Hematopoietic multipotent progenitor cell treated with erythropoietin and hydrocortisone succinate and interleukin-3 and kit ligand, for 6 days (in vitro differentiated cells): ENCODE measurements around the gene MGAT4C.
"Not testable (repeated sequence)": the region's sequence is repeated elsewhere in the genome, so short reads cannot be mapped to it uniquely, and the experiment has no call there.

Experiments
- DNase-seq: peaks from one replicate; pipeline ENCODE4 v3.0.0-alpha.2; 2015

Gene MGAT4C

DNA sequence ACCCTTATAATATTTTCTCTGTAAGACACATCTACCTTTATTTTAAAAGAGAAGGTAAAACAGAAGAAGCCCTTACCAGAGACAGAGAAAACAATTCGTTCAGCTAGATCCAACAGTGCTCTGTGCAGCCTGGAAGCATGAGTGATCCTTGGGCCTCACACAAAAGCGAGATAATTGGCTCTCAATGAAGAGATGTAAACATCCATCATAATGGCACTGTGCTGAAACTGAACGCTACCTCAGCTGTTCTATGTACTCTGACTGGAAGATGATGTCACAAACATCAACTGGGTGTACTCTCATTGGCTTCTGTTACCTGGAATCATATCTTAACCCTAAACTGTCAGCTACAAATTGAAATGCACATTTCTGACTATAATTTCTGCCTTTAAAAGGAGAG, at the start of gene MGAT4C:
Gene MGAT4C, minus strand, starts transcription at position 229 of the 400 bp plus-strand sequence.
- DNase-seq = no peak

DNA sequence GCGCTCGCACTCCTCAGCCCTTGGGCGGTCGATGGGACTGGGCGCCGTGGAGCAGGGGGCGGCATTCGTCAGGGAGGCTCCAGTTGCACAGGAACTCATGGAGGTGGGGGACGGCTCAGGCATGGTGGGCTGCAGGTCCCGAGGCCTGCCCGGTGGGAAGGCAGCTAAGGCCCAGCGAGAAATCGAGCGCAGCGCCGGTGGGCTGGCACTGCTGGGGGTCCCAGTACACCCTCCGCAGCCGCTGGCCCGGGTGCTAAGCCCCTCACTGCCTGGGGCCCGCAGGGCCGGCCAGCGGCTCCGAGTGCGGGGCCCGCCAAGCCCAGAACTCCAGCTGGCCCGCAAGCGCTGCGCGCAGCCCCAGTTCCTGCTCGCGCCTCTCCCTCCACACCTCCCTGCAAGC, 40.2 kb upstream of the MGAT4C start:
- DNase-seq = not testable (repeated sequence)

DNA sequence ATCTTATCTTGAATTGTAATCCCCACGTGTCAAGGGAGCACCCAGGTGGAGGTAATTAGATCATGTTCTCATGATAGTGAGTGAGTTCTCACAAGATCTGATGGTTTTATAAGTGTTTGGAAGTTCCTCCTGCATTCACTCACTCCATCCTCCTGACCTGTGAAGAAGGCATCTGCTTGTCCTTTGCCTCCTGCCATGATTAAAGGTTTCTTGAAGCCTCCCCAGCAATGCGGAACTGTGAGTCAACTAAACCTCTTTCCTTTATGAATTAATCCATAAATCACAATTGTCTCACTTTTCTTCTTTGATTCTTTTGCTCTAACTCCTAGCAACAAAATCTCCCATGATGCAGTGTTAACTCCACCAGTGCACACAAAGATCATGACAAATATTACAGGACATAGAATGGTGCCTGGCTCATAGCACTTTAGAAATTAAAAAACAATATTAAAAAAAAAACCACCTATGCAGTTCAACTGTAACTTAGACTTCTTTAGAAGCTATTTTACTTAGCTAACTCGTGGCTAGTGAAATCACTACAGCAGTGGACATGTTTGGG, 37.6 kb upstream of the MGAT4C start:
- no peak for DNase-seq

DNA sequence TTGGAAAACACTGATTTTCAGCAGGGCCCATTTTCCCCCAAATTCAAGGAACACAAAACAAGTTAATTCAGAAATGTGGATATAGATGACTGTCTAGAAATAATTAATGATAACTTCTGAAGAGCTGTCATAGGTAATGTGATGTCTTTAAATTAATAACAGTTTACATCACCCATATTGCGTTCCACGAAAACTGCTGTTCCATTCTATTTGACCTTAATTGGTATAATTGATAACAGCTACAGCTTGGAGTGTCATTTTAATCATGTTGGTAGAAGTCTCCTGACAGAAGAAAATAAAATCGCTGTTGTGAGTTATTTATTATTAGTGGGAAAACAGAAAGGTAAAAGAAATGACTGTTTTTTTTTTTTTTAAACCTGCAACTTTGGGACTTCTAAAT, 36.3 kb upstream of the MGAT4C start:
- no peak for DNase-seq

DNA sequence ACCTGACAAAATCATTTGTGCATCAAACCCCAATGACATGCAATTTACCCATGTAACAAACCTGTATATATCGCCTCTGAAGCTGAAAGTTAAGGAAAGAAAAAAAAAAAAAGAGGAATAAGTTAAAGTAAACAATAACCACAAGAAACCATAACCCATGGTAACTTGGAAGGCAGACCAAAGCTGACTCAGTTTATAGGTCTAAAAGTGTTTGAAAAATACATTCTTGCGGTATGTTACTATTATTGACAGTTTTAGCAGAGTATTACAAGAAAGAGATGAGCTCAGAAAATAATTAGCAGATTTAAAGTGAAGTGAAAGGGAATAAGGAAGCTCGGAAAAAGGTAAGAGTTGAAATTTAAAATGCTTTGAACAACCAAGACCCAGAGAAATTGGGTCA, 34.4 kb upstream of the MGAT4C start:
- DNase-seq = no peak

DNA sequence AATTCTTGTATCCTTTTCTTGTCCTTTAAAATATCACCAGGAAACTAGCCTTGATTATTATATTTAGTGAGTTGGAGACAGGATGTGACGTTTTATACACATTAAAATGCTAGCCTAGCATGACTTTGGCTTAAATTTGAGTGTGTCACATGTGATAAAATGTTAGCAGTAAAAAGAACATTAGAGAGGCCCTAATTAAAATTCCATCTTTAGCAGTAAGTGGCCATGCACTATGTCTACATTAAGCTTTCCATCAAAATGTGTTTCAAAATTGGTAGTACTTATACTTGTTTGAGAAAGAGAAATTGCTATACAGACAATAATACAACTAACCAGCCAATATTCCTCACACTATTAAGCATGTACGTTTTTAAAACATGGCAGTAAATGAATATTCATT, 29.9 kb upstream of the MGAT4C start:
- no peak for DNase-seq

DNA sequence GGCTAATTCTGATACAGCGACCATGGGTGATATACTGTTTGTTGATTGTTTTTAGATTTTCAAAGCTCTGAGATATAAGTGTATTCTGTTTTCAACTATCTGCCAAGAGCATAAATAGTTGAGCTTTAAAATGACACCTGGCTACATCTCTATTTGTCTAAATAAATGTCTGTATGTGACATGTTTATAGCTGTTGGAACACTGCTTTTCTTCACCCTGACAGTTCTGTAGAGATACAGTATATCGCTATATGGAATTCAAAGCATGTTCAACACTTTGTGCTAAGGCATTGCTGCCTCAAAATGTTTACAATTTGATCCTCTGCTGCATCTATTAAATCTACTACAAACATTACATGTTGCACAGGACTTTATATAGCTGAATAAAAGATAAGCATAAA, 27.4 kb upstream of the MGAT4C start:
- no peak for DNase-seq

DNA sequence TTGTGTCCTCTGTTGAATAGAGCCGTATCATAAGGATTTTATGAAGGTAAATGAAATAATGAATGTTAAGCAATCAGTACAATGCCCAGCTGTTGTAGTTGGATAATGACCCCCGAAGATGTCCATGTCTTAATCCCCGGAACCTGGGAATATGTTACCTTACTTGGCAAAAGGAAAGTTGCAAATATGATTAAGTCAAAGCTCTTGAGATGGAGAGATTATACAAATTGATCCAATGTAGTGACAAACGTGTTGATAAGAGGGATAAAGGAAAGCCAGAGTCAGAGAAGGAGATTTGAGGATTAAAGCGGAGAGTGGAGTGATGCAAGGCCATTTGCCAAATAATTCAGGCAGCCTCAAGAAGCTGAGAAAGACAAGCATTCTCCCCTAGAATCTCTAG, 19.2 kb upstream of the MGAT4C start:
- no peak for DNase-seq

DNA sequence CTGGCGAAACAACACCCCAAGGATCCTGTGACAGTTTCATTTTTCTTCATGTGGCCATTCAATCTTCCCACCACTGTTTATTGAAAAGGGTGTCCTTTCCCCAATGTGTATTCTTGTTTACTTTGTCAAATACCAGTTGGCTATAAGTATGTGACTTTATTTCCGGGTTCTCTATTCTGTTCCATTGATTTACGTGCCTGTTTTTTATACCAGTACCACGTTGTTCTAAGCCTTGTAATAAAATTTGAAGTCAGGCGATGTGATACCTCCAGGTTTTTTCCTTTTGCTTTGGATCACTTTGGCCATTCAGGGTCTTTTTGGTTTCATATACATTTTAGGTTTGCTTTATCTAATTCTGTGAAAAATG, 9.1 kb upstream of the MGAT4C start:
- DNase-seq = no peak

DNA sequence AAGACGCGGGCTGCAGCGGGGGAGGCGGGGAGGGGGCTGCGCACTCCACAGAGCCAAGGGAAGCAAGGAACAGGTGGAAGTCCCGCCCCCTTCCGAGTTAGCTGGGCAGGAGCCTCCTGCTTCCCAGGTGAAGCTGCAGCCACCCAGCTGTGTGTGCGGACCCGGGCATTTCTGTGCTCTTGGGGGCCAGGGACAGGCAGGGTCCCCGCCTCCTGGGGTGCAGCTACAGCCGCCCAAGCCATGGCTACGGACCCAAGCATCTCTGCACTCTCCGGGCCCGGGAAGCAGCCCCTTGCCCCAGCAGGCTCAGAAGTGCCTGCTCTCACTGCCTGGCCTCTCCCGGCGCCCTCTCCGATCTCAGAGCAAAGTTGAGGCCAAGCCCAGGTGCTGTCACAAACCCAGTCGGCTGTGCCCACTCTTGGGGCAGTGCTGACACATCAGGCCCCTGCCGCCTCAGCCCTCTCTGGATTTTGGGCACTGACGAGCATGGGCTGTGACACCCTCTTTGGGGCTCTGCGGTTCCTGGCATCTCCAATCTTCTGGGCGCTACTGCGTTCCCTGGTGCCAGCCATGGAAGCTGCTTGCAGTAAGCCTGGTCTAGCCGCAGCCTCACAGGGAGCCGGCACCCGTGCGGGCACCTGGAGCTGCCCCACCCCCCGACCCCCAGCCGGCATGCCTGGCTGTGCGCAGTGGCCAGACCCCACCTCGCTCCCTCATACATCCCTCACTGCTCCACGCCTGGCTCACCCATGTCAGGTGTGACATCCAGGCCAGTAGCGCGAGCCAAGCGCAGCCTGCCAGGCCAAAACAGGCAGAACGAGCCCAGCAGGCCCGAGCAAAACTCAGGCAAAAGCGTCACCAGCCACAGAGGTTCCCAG, 8.5 kb upstream of the MGAT4C start:
- DNase-seq = no peak

DNA sequence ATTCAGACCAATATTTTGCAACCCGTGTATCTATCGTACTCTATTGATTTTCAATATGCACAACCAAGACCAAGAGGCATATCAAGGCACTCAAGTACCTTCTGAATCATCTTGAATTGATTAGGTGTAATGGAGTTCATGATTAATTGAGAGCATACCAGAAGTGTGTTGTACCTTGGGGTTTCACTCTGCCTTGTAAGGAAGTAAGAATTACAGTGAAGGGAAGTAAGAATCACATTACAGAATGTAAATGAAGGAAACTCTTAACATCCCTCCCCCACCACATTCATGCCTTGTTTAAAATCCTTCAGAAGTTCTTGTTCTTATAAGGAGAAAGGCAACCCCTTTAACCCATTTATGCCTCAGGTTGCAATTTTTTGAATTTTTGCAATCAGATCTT, 5.4 kb upstream of the MGAT4C start:
- DNase-seq = no peak

DNA sequence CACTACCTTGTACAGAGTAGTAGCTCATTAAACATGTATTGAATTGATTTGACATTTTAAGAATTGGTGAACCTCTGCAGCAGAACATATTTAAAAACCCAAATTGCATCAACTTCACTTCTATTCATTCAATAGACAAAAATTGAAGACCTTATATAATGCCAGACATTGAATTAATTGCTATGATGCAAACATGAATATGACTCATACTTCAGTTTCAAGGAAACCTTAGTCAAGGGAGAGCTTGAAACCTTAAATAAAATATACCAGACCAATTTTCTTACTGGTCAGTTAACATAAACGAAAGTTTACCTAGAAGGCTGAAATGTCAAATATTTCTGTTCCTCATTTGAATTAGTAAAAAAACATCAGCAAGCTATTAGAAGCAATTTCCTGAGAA, 5.0 kb upstream of the MGAT4C start:
- no peak for DNase-seq

DNA sequence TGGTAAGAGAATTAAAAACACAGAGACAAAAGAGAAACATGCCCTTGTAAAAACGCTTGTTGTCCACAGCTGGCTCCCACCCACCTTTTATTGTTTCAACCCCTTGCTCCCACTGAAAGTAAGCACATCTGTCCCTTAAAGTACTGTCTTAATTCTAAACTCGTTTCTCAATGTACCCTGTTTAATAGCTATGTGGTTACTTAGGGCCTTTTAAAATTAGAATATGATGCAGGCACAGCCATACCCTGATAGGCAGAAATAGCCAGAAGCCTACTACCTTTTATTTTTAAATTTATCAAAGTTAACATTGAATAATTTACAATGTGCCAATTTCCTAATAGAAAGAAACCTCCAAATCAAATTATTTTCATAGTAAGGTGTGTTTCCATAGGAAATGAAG, 4.0 kb upstream of the MGAT4C start:
- DNase-seq = no peak

DNA sequence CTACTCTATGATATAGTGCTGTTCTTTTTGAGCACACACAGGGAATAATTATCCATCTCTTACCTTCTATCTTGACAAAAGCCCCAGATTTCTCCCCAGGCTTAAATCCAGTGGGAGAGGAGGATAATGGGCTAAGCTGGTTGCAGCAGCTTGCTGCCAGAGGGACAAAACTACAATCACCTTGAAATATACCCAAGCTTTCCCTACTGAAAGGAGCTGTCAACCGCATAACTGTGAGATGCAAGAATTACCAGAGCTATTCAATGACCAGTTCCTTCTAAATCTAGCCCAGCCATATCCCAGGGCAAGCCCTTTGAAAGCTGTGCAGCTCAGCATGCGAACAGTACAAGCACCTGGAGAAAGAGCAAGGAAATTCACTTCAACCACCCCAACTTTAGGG, 943 bp upstream of the MGAT4C start:
- DNase-seq = no peak

DNA sequence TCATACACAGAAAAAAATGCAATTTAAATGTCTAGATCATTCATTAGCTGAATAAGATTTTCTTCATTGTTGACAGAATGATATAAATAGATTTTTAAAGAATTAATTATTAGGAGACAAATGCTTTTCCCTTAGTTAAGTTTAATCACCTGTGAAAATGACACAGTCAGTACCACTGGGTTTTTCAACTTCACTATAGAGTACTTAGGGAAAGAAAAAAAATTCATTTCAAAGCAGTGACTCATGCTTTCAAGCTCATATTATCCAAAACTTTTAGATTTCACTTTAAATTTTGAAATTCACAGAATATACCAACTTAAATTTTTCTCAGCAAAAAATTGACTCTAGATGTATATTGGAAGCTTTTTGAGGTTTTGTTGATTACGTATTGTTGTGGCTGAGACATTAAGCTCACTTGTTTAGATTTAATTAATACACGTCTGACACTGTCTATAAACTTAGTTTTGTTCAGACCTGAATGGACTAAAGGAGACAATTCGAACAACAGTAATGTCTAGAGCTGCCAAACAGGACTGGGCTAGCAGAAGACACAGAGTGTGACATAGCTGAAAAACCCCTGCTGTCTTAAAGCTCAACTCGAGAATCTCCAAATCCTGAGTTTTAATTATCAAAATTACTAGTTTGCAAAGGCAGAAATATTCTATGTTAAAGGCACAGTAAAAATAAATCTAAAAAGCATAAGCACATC, 1.6 kb downstream of the MGAT4C start:
- DNase-seq = no peak

DNA sequence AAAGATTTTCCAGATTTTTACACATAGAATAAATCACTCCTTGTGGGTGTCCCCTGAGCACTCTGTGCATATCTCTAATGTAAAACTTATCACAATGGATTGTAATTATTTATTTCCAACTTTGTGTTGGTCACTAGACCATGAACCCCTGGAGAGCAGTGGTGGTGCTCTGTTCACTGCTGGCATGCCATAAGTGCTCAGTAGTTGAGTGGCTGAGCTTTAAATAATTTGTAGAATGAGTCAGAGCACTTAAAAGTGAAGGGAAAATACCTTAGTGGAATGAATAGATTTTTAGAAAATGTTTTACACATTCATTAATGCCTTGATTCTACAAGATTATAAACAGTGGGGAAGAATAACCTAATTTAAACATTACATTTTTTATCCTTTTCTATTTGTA, 6.3 kb downstream of the MGAT4C start:
- DNase-seq = no peak

DNA sequence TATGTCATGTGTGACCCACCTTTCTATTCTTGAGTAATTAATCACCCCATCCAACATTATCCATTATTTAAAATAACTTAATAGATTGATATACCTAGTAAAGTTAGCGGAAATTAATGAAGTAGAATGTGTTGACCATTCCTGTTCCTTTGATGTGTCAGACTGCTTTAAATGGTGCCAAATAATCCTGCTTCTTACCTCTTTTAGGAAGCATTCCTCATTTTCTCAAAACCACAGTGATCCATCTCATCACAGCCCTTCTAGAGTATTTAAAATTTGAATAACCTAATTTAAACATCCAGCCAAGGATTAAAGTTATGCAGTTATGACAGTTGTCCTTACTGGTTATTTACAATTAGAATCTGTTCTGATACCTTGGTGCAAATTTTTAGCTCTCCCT, 6.9 kb downstream of the MGAT4C start:
- no peak for DNase-seq

DNA sequence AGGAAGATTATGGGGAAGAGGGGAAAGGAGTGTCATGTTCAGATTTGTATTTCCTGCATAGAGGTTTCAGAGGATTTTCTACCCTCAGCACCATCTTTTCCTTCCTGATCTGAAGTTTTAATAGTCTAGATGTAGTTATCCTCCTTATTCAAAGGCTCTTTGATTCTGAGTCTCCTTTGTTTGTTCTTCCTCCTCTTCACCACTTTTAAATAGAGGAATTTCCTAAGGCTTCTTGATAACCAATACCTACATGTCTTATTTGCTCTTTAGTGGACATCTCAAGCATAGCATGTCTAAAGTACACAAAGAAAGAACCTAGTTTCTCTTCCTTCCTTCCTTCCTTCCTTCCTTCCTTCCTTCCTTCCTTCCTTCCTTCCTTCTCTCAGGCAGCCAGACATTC, 8.3 kb downstream of the MGAT4C start:
- DNase-seq = no peak

DNA sequence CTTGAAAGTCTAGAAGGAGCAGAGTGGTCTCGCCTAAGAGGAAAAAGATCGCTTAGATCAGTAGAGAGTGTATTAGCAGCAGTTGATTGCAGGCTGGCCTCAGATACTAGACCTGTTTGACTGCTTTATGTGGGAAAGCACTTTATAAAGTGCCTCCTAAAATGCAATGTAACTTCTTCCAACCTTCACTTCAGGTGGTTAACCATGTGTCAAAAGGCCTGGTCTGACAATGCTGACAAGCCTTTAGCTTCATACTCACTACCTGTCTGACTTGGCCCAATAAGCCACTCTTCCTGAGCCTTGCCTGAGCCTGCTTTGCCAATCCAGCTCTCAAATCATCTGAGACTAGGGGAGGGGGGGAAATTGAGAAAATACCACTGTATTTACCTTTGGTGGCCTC, 14.6 kb downstream of the MGAT4C start:
- DNase-seq = no peak

DNA sequence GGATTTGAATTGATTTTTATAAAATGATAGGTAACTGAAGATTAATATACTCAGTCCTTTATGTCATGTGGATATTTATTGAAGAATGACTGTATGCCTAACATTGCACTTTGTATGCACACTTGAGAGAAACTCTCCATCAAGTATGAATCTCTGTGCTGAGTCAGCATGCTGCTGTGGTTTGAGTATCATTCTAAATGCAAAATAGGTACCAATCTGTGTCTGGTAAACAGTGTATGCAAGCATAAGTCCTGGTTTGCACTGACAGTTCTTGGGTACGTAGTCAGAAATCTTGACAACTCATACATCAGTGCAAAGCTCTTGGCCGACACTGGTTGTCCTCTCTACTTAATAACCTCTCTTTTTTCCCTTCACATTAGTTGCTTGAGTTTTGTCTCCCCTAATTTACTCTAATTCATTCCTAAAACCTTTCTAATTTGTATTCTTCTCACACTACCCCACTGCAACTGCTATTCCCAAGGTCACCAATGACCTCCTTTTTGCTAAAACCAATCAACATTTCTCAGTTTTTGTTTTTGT, 21.8 kb downstream of the MGAT4C start:
- DNase-seq = no peak

DNA sequence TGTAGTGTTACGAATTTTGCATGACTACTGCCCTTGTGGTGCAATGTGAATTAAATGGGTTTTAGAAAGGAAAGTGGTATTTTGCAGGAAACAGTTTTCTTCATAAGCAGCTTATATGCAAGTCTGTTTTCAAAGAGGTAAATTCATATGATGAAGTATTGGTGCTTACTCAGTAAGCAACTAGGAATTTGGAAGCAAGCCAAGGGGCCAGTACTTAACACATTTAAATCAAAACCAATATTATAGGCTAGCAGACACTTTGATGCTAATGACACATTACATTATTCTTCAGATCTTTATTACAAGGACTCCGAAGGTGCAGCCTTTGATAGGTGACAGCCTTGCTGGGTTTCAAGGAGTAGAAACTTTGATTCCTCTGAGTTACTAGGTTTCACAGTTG, 23.1 kb downstream of the MGAT4C start:
- DNase-seq = no peak

DNA sequence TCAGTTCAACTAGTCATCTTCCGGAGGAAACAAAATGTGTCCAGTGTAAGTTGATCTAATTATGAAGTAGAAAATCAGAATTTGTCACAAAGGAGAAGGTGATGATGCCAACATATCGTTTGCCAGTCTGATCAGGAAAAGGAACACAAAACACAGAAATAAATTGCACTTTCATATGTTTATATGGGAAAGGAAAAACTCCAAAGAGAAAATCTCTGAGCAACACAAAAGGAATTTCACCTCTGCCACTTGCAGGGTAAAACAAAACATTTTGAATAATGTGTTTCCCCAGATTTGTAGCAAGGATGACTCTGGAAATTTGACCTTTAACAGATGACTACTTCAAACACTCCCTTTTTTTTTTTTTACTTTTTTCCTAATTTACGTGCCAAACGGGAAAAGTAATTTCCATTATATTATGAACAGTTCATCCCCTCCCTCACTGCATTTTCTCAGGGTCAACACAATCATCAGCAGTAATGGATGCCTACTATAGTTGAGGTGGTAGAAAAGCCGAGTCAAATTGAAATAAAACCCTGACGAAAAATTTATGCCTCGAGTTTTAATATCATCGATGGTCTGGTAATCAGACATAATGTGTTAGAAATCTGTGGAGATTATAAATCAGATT, 25.6 kb downstream of the MGAT4C start:
- no peak for DNase-seq

DNA sequence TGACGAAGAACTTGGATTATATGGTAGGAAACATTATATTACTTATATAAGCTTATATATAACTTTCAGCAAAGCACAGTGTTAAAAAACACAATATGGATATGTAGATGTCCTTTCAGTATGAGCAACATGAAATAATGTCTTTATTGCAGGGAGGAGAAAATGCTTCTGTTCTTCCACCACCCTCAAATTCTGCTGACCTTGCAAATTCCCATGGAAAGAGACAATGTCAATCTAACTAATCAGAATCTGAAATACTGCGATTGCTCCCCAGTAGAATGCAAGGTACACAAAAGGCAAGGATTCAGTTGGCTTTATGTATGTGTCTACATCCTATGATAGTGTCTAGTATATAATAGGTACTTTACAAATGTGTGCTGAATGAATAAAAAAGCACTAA, 26.4 kb downstream of the MGAT4C start:
- DNase-seq = no peak

DNA sequence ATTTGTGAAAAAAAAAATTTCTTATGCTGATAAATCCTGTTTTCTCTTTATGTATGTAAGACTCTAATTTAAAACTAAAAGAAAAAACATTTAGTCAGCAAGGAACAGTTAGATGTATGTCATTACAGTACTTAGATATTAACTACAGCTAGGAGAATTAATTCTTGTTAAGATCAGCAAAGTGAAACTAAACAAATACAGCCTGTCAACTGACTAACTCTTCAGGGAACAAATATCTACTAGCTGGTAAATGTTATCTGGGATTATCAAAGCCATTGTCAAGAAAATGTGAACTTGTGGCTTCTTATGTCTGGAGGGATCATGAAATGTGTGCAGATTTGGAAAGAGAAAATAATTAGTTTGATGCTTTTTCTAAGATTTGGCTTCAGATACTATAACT, 27.5 kb downstream of the MGAT4C start:
- no peak for DNase-seq
